ENCODE measurements around the gene LPCAT3.
"Not testable (repeated sequence)": the region's sequence is repeated elsewhere in the genome, so short reads cannot be mapped to it uniquely, and the experiment has no call there.

LPCAT3 gene

DNA sequence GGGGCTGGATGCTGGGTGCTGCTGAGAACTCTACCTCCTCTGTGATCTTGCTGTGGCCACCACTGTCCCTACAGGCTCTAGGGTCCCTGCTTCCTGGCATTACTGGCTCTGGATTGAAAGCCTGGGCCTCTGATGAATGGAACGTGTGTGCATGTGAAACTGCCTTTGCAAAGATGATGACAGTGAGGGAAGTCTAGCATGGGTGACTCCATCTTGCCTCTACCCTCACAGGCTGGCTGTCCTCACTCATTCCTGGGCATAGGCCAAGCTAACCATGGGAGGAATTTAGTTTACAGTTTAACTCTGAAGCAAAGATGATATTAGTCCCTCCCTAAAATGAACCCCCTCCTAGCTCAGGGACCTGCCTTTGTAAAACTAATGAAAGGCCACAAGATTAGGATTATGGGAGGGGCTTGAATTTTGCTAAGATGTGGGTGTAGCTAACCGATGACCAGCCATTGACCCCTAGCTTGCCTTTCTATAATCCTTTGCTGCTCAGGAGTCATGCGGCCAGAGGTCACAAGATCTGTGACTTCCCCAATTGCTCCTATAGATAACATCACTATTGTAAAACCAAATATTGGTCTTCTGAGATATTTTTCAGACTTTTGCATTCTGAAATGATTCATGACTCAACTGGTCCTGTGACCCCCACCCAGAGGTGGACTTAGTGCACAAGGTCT is 40.0 kb upstream of the LPCAT3 start:
- no peak overlapping the region for H3K27ac ChIP-seq (ENCODE audit: low read depth, low read length)
- H3K9ac ChIP-seq (ENCODE audit: low read depth, low read length), result no peak overlapping the region
- no peaks in the 10 kb centered on the region for H3K9me3 ChIP-seq (ENCODE audit: control insufficient read depth, insufficient read depth, low read length)
- H3K36me3 ChIP-seq (ENCODE audit: control insufficient read depth, insufficient read depth, low read length), result no peaks in the 10 kb centered on the region
- H3K4me1 ChIP-seq (ENCODE audit: control insufficient read depth, insufficient read depth, low read length), result peaks cover 9% of the 10 kb centered on the region
- H3K4me3 ChIP-seq (ENCODE audit: low read depth, low read length), result no peak overlapping the region
- no peaks in the 10 kb centered on the region for H3K27me3 ChIP-seq (ENCODE audit: control insufficient read depth, insufficient read depth, low read length)

DNA sequence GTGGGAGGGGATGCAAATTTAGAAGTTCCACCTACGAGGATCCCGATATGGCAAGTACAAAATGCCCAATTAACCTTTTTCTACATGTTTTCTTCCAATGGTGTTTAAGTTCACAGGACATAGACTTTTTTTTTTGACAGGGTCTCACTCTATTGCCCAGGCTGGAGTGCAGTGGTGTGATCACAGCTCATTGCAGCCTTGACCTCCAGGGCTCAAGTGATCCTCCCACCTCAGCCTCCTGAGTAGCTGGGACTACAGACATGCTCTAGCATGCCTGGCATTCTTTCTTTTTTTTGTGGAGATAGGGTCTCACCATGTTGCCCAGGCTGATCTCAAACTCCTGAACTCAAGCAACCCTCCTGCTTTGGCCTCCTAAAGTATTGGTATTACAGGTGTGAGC is 37.5 kb upstream of the LPCAT3 start:
- H3K4me1 ChIP-seq (ENCODE audit: control insufficient read depth, insufficient read depth, low read length); H3K9ac ChIP-seq (ENCODE audit: low read depth, low read length); H3K4me3 ChIP-seq (ENCODE audit: low read depth, low read length); H3K27me3 ChIP-seq (ENCODE audit: control insufficient read depth, insufficient read depth, low read length); H3K9me3 ChIP-seq (ENCODE audit: control insufficient read depth, insufficient read depth, low read length); H3K27ac ChIP-seq (ENCODE audit: low read depth, low read length); H3K36me3 ChIP-seq (ENCODE audit: control insufficient read depth, insufficient read depth, low read length): not testable (repeated sequence)

DNA sequence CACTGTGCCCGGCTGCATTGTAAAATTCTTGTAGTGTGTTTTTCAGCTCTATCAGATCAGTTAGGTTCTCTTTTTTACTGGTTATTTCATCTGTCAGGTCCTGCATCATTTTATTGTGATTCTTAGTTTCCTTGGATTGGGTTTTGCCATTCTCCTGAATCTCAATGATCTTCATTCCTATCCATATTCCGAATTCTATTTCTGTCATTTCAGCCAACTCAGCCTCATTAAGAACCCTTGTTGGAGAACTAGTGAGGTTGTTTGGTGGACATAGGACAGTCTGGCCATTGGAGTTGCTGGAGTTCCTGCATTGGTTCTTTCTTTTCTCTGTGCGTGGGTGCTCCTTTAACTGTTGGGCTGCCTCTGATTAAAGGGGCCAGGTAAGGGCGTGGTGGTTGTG is 36.6 kb upstream of the LPCAT3 start:
- Histone ChIP-seq H3K27me3 (ENCODE audit: control insufficient read depth, insufficient read depth, low read length) (no peaks in the 10 kb centered on the region), H3K9me3 (ENCODE audit: control insufficient read depth, insufficient read depth, low read length) (no peaks in the 10 kb centered on the region), H3K9ac (ENCODE audit: low read depth, low read length) (no peak overlapping the region), H3K36me3 (ENCODE audit: control insufficient read depth, insufficient read depth, low read length) (no peaks in the 10 kb centered on the region), H3K4me1 (ENCODE audit: control insufficient read depth, insufficient read depth, low read length) (no peaks in the 10 kb centered on the region), H3K27ac (ENCODE audit: low read depth, low read length) (no peak overlapping the region), H3K4me3 (ENCODE audit: low read depth, low read length) (no peak overlapping the region)

DNA sequence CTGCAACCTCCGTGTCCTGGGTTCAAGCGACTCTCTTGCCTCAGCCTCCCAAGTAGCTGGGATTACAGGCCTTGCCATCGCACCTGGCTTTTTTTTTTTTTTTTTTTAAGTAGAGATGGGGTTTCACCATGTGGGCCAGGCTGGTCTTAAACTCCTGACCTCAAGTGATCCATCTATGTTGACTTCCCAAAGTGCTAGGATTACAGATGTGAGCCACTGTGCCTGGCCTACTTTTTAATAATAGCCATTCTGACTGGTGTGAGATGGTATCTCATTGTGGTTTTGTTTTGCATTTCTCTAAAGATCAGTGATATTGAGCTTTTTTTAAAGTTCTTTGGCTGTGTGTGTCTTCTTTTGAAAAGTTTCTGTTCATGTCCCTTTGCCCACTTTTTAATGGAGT is 31.7 kb upstream of the LPCAT3 start:
- not testable (repeated sequence) for H3K27ac ChIP-seq (ENCODE audit: low read depth, low read length); H3K4me1 ChIP-seq (ENCODE audit: control insufficient read depth, insufficient read depth, low read length); H3K36me3 ChIP-seq (ENCODE audit: control insufficient read depth, insufficient read depth, low read length); H3K9me3 ChIP-seq (ENCODE audit: control insufficient read depth, insufficient read depth, low read length); H3K27me3 ChIP-seq (ENCODE audit: control insufficient read depth, insufficient read depth, low read length); H3K9ac ChIP-seq (ENCODE audit: low read depth, low read length); H3K4me3 ChIP-seq (ENCODE audit: low read depth, low read length)

DNA sequence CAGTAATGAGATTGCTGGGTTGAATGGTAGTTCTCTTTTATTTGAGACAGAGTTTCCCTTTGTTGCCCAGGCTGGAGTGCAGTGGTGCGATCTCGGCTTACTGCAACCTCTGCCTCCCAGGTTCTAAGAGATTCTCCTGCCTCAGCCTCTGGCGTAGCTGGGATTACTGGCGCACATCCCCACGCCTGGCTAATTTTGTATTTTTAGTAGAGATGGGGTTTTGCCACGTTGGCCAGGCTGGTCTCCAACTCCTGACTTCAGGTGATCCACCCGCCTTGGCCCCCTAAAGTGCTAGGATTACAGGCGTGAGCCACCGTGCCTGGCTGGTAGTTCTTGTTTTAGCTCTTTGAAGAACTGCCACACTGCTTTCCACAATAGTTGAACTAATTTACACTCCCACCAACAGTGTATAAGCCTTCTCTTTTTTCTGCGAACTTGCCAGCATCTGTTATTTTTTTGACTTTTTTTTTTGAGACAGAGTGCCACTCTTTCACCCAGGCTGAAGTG is 31.2 kb upstream of the LPCAT3 start:
- not testable (repeated sequence) for H3K9me3 ChIP-seq (ENCODE audit: control insufficient read depth, insufficient read depth, low read length); H3K27me3 ChIP-seq (ENCODE audit: control insufficient read depth, insufficient read depth, low read length); H3K4me1 ChIP-seq (ENCODE audit: control insufficient read depth, insufficient read depth, low read length); H3K9ac ChIP-seq (ENCODE audit: low read depth, low read length); H3K27ac ChIP-seq (ENCODE audit: low read depth, low read length); H3K36me3 ChIP-seq (ENCODE audit: control insufficient read depth, insufficient read depth, low read length); H3K4me3 ChIP-seq (ENCODE audit: low read depth, low read length)

DNA sequence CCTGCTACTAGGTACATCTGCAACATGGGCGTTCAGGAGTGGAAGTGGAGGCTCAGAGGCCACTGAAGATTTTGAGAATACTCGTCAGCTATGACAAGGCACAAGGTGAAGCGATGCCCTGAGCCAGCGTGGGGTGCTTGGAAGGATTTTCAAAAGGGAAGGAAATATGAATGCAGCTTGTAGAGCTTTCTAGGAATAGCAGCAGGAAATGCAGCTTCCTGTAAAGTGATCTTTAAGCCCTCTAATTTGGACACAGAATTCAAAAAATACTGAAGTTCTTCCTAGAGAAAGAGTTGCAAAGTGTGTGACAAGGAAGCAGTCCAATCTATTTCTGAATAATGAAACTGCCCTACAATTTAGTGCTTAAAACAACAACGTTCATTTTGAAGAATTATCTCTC is 29.0 kb upstream of the LPCAT3 start:
- no peaks in the 10 kb centered on the region for H3K36me3 ChIP-seq (ENCODE audit: control insufficient read depth, insufficient read depth, low read length)
- no peaks in the 10 kb centered on the region for H3K9me3 ChIP-seq (ENCODE audit: control insufficient read depth, insufficient read depth, low read length)
- H3K4me3 ChIP-seq (ENCODE audit: low read depth, low read length), result no peak overlapping the region
- no peak overlapping the region for H3K9ac ChIP-seq (ENCODE audit: low read depth, low read length)
- H3K4me1 ChIP-seq (ENCODE audit: control insufficient read depth, insufficient read depth, low read length), result no peaks in the 10 kb centered on the region
- H3K27ac ChIP-seq (ENCODE audit: low read depth, low read length), result no peak overlapping the region
- no peaks in the 10 kb centered on the region for H3K27me3 ChIP-seq (ENCODE audit: control insufficient read depth, insufficient read depth, low read length)

DNA sequence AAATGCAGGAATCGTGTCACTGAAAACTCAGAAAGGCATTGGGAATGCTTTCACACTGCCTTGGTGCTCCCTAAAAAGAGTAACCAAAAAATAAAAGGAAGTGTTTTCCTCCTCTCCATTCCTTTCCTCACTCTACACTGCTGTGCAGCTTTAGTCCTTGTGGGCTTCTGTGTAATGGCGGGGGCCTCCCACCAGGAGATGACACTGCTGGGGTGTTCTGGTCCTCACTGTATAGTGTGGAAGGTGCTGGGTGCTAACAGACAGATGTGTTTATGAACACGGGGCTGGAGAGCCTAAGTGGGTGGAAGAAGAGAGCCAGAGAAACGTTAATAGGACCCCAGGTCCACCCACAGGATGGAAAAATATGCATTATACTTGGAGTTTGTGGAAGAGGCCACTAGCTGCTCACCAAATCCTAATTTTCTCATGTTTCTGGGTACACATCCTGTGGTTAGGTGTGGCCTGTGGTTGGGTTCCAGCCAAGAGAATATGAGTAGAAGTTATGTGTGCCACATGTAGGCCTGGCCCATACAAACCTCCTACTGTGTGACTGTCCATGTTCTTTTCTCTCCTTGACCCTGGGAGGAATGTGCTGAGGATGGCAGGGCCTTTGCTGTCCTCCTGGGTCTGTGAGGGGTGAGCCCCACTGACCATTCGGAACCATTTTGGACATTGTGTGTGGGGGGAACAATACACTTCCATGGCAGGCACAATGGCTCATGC is 28.3 kb upstream of the LPCAT3 start:
- H3K4me1 ChIP-seq (ENCODE audit: control insufficient read depth, insufficient read depth, low read length), result no peaks in the 10 kb centered on the region
- H3K9me3 ChIP-seq (ENCODE audit: control insufficient read depth, insufficient read depth, low read length), result no peaks in the 10 kb centered on the region
- no peak overlapping the region for H3K9ac ChIP-seq (ENCODE audit: low read depth, low read length)
- no peaks in the 10 kb centered on the region for H3K27me3 ChIP-seq (ENCODE audit: control insufficient read depth, insufficient read depth, low read length)
- H3K27ac ChIP-seq (ENCODE audit: low read depth, low read length), result no peak overlapping the region
- no peaks in the 10 kb centered on the region for H3K36me3 ChIP-seq (ENCODE audit: control insufficient read depth, insufficient read depth, low read length)
- H3K4me3 ChIP-seq (ENCODE audit: low read depth, low read length), result no peak overlapping the region

DNA sequence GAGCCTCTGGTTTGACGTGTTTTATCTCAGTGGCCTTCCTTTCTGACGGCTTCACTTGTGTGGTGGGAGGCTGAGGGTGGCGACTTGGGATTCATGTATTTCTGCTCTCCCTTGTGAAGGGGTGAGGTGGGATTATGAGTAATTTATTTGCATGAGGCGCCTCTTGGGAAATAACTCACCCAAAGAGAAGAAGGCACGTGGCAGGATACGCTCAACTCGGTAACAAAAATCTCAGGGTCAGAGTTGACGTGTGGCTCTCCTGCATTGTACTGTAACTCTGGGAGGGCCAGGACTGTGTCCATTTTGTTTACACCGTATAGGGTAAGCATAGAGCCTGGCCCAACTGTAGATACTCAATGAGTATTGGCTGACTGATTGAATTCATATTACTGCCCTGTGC is 27.6 kb upstream of the LPCAT3 start:
- no peaks in the 10 kb centered on the region for H3K9me3 ChIP-seq (ENCODE audit: control insufficient read depth, insufficient read depth, low read length)
- no peaks in the 10 kb centered on the region for H3K36me3 ChIP-seq (ENCODE audit: control insufficient read depth, insufficient read depth, low read length)
- H3K27ac ChIP-seq (ENCODE audit: low read depth, low read length), result no peak overlapping the region

DNA sequence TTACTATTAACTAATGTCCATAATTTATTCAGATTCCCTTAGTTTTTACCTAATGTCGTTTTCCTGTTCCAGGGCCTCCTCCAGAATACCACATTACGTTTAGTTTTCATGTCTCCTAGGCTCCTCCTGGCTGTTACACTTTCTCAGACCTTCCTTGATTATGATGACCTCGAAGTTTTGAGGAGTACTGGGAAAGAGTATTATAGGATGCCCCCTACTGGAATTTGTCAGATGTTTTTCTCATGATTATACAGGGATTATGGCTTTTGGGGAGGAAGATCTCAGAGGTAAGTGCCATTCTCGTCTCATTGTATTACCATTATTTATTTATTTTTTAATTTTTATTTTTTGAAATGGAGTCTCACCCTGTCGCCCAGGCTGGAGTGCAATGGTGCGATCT is 24.6 kb upstream of the LPCAT3 start:
- Histone ChIP-seq H3K9ac (ENCODE audit: low read depth, low read length) (no peak overlapping the region), H3K27ac (ENCODE audit: low read depth, low read length) (no peak overlapping the region), H3K4me3 (ENCODE audit: low read depth, low read length) (no peak overlapping the region), H3K4me1 (ENCODE audit: control insufficient read depth, insufficient read depth, low read length) (no peaks in the 10 kb centered on the region), H3K36me3 (ENCODE audit: control insufficient read depth, insufficient read depth, low read length) (no peaks in the 10 kb centered on the region), H3K27me3 (ENCODE audit: control insufficient read depth, insufficient read depth, low read length) (no peaks in the 10 kb centered on the region), H3K9me3 (ENCODE audit: control insufficient read depth, insufficient read depth, low read length) (no peaks in the 10 kb centered on the region)

More for the DNA sequence above, 27.6 kb upstream of the LPCAT3 start:
- Histone ChIP-seq H3K27me3 (ENCODE audit: control insufficient read depth, insufficient read depth, low read length) (no peaks in the 10 kb centered on the region), H3K9ac (ENCODE audit: low read depth, low read length) (no peak overlapping the region), H3K4me3 (ENCODE audit: low read depth, low read length) (no peak overlapping the region), H3K4me1 (ENCODE audit: control insufficient read depth, insufficient read depth, low read length) (no peaks in the 10 kb centered on the region)

DNA sequence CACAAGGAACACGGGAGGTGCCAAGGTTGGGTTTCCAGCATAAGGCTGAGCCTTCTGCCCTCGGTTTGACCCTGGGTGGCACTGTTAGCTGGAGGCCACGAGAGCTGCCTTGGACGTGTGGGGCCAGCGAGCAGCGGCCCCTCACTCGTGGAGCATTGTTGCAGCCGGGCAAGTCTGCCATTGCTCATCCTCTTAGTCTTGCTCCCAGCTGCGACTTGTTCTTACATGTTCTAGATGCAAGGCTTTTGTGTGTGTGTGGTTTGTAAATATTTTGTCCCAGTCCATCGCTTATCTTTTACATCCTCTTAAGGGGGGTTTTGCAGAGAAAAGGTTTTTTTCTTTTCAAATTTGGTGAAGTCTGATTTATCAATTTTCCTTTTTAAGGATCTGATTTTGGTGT is 21.1 kb upstream of the LPCAT3 start:
- Histone ChIP-seq H3K9me3 (ENCODE audit: control insufficient read depth, insufficient read depth, low read length) (no peaks in the 10 kb centered on the region), H3K27me3 (ENCODE audit: control insufficient read depth, insufficient read depth, low read length) (no peaks in the 10 kb centered on the region), H3K9ac (ENCODE audit: low read depth, low read length) (no peak overlapping the region), H3K27ac (ENCODE audit: low read depth, low read length) (no peak overlapping the region), H3K36me3 (ENCODE audit: control insufficient read depth, insufficient read depth, low read length) (no peaks in the 10 kb centered on the region), H3K4me1 (ENCODE audit: control insufficient read depth, insufficient read depth, low read length) (no peaks in the 10 kb centered on the region), H3K4me3 (ENCODE audit: low read depth, low read length) (no peak overlapping the region)

DNA sequence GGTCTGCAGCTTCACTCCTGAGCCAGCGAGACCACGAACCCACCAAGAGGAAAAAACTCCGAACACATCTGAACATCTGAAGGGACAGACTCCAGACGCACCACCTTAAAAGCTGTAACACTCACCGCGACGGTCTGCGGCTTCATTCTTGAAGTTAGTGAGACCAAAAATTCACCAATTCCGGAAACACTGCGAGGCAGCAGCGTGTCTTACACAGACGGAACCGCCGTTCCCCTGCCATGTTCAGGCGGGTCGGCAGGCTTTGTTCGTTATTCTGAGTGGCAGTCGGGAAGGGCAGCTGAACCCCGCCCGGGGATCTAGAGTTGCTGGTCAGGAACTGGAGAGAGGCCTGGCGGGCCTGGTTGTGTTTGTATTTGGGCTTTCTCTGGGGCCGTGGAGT is 20.3 kb upstream of the LPCAT3 start:
- no peak overlapping the region for H3K27ac ChIP-seq (ENCODE audit: low read depth, low read length)
- no peaks in the 10 kb centered on the region for H3K9me3 ChIP-seq (ENCODE audit: control insufficient read depth, insufficient read depth, low read length)
- no peaks in the 10 kb centered on the region for H3K27me3 ChIP-seq (ENCODE audit: control insufficient read depth, insufficient read depth, low read length)
- no peak overlapping the region for H3K4me3 ChIP-seq (ENCODE audit: low read depth, low read length)
- H3K4me1 ChIP-seq (ENCODE audit: control insufficient read depth, insufficient read depth, low read length), result no peaks in the 10 kb centered on the region
- no peak overlapping the region for H3K9ac ChIP-seq (ENCODE audit: low read depth, low read length)
- H3K36me3 ChIP-seq (ENCODE audit: control insufficient read depth, insufficient read depth, low read length), result no peaks in the 10 kb centered on the region

All from HUES48 (cell line).